K562 (cell line): ENCODE data around the gene NDUFS5. TPM values are rescaled to one million over a fixed set of nuclear protein-coding genes. Genes with fewer than 3 reads are reported as not detected.

ENCODE experiments used
- ATAC-seq: fragments of 200-7000 bp; cut with Tn5 transposase; 3 replicates; pipeline ENCODE4 v1.9.1; 2020; ENCODE audit warnings: moderate library complexity
- BruUV-seq: library from RNA; stranded (reverse); fragments of 400-500 nt; replicated peaks from 2 replicates; lab custom pipeline; 2021; lab: Mats Ljungman, UMichigan
- CTCF ChIA-PET: fragments of 300-600 bp; formaldehyde crosslinking; extraction: SDS; loops from one replicate; lab custom pipeline; 2021; ENCODE audit warnings: low intra/inter-chr PET ratio; lab: Yijun Ruan, JAX
- POLR2A ChIA-PET: fragments of 300-600, 350-650 bp; sonication (Branson Sonifier 250); formaldehyde crosslinking; extraction: SDS; loops from one replicate; lab custom pipeline; 2021; ENCODE audit warnings: antibody characterized with exemption, inconsistent platforms; lab: Yijun Ruan, JAX
- DNase-seq, 4 experiments: peaks; one replicate each; pipeline versions ENCODE4 v3.0.0 to v3.0.0-alpha.2; 2011 to 2018; ENCODE audit warnings: low spot score in 3 of 4, mixed read lengths in 3 of 4; ENCODE audit errors: extremely low read depth in 1 of 4
- FAIRE-seq: peaks from 2 replicates; lab custom pipeline; 2011; peaks lifted over from hg19 to GRCh38; lab: Jason Lieb, UNC
- H2AFZ ChIP-seq: 2 replicates; pipeline ENCODE4 v1.6.0; 2011; ENCODE audit warnings: low read depth, low read length, control low read depth, inconsistent platforms
- H3K27ac ChIP-seq: fragments of 200-600 bp; 3 replicates; pipeline ENCODE4 v1.8.0; 2011; ENCODE audit warnings: low read depth, mild to moderate bottlenecking, control low read depth, inconsistent platforms, low read length, moderate library complexity, mixed read lengths; ENCODE audit errors: extremely low read depth
- H3K27me3 ChIP-seq, 2 experiments: fragments of 300-600 bp in 1 of 2; 2 replicates in 1 of 2; 3 replicates in 1 of 2; pipeline versions ENCODE4 v1.6.0 to v1.8.0; 2011; ENCODE audit warnings: inconsistent platforms in 2 of 2, low read length in 2 of 2, mild to moderate bottlenecking in 1 of 2, mixed read lengths in 1 of 2, moderate library complexity in 1 of 2; ENCODE audit not compliant: control insufficient read depth in 2 of 2, insufficient read depth in 2 of 2
- H3K36me3 ChIP-seq: fragments of 300-600 bp; 3 replicates; pipeline ENCODE4 v1.8.0; 2011; ENCODE audit warnings: mild to moderate bottlenecking, low read length, inconsistent platforms; ENCODE audit not compliant: control insufficient read depth, insufficient read depth
- H3K4me1 ChIP-seq, 2 experiments: fragments of 200-600 bp in 1 of 2; replicated peaks in 1 of 2; 2 replicates in 1 of 2; 3 replicates in 1 of 2; pipeline versions ENCODE4 v1.5.1 to v1.8.0; 2011; ENCODE audit warnings: inconsistent platforms in 2 of 2, low read length in 2 of 2, mild to moderate bottlenecking in 1 of 2, mixed read lengths in 1 of 2, moderate library complexity in 1 of 2; ENCODE audit not compliant: control insufficient read depth in 2 of 2, insufficient read depth in 2 of 2
- H3K4me2 ChIP-seq: 2 replicates; pipeline ENCODE4 v1.6.1; 2011; ENCODE audit warnings: low read length, control low read depth, inconsistent platforms, mixed read lengths; ENCODE audit not compliant: insufficient read depth
- H3K4me3 ChIP-seq: fragments of 200-600 bp; sonication (generic), shearing (Covaris generic); 2 replicates; pipeline ENCODE4 v1.5.1; 2016; ENCODE audit warnings: control low read depth, inconsistent platforms
- H3K79me2 ChIP-seq: fragments of 200-600 bp; 3 replicates; pipeline ENCODE4 v1.8.0; 2011; ENCODE audit warnings: low read length, inconsistent platforms; ENCODE audit not compliant: control insufficient read depth, insufficient read depth
- H3K9ac ChIP-seq, 2 experiments: 2 replicates each; pipeline versions ENCODE4 v1.6.0 to v1.6.1; 2011; ENCODE audit warnings: low read depth in 2 of 2, low read length in 2 of 2, control low read depth in 1 of 2, inconsistent platforms in 1 of 2, mild to moderate bottlenecking in 1 of 2, mixed read lengths in 1 of 2; ENCODE audit not compliant: insufficient read depth in 1 of 2
- H3K9me1 ChIP-seq: one replicate; pipeline ENCODE4 v1.6.0; 2011; ENCODE audit warnings: inconsistent platforms, mild to moderate bottlenecking, low read length, moderate library complexity; ENCODE audit not compliant: control insufficient read depth, insufficient read depth
- H3K9me3 ChIP-seq: replicated peaks from 2 replicates; pipeline ENCODE4 v1.5.1; 2011; ENCODE audit warnings: low read depth, low read length, inconsistent platforms; ENCODE audit not compliant: control insufficient read depth, insufficient read depth
- H4K20me1 ChIP-seq: replicated peaks from 2 replicates; pipeline ENCODE4 v1.6.1; 2011; ENCODE audit warnings: low read length, inconsistent platforms, mixed read lengths; ENCODE audit not compliant: control insufficient read depth, insufficient read depth
- ELF1 ChIP-seq: fragments of 200-800 bp; sonication (Bioruptor generic); IDR thresholded peaks from 2 replicates; pipeline ENCODE4 v1.6.1; 2016; ENCODE audit warnings: missing genetic modification characterization, missing compliant biosample characterization
- GATAD2B ChIP-seq: fragments of 450-650 bp; IDR thresholded peaks from 2 replicates; pipeline ENCODE4 v1.6.1; 2017; ENCODE audit warnings: mild to moderate bottlenecking, borderline replicate concordance
- GTF2B ChIP-seq: IDR thresholded peaks from 2 replicates; pipeline ENCODE4 v1.6.1; 2011; ENCODE audit not compliant: insufficient read length; ENCODE audit errors: extremely low read depth
- HNRNPK ChIP-seq: fragments of 200-400 bp; formaldehyde crosslinking; IDR thresholded peaks from one replicate; pipeline ENCODE4 v1.6.1; 2018; ENCODE audit warnings: mild to moderate bottlenecking, low read depth, low read length; ENCODE audit not compliant: poor library complexity, severe bottlenecking
- ID3 ChIP-seq, 2 experiments: fragments of 250-450 bp in 1 of 2; fragments of 450-650 bp in 1 of 2; sonication (Bioruptor Pico) in 1 of 2; IDR thresholded peaks; 2 replicates each; pipeline versions ENCODE4 v1.6.1 to v1.8.0; 2016 to 2021; ENCODE audit warnings: mild to moderate bottlenecking in 2 of 2, moderate library complexity in 2 of 2, missing compliant biosample characterization in 1 of 2, missing genetic modification characterization in 1 of 2
- JUN ChIP-seq, 2 experiments: sonication (generic) in 1 of 2; formaldehyde crosslinking in 1 of 2; IDR thresholded peaks; 2 replicates each; pipeline versions ENCODE4 v1.6.1 to v1.8.0; 2012 to 2022; ENCODE audit warnings: borderline replicate concordance in 2 of 2, mild to moderate bottlenecking in 2 of 2, improper control_type of control experiment in 1 of 2, low read depth in 1 of 2, low read length in 1 of 2, missing genetic modification reagents in 1 of 2
- JUNB ChIP-seq: fragments of 450-650 bp; formaldehyde crosslinking; conservative IDR thresholded peaks from 2 replicates; pipeline ENCODE4 v1.4.0; 2020; ENCODE audit warnings: mild to moderate bottlenecking
- KLF10 ChIP-seq: fragments of 250-450 bp; sonication (Bioruptor Pico); IDR thresholded peaks from 2 replicates; pipeline ENCODE4 v1.6.1; 2021; ENCODE audit warnings: matching md5 sums
- MEF2A ChIP-seq: IDR thresholded peaks from 2 replicates; pipeline ENCODE4 v1.6.1; 2011; ENCODE audit warnings: low read depth, mild to moderate bottlenecking, low read length, moderate library complexity; ENCODE audit not compliant: control insufficient read depth
- NFIX ChIP-seq: fragments of 250-450 bp; sonication (Bioruptor Pico); IDR thresholded peaks from 2 replicates; pipeline ENCODE4 v1.4.0; 2020; ENCODE audit warnings: low read depth, mild to moderate bottlenecking, moderate library complexity
- TAF1 ChIP-seq: IDR thresholded peaks from 2 replicates; pipeline ENCODE4 v1.6.1; 2011; ENCODE audit warnings: mild to moderate bottlenecking, low read length, moderate library complexity; ENCODE audit not compliant: insufficient read depth, control insufficient read depth, severe bottlenecking; ENCODE audit errors: extremely low read depth
- UBTF ChIP-seq, 2 experiments: IDR thresholded peaks; 2 replicates each; pipeline ENCODE4 v1.6.1; 2012; ENCODE audit warnings: improper control_type of control experiment in 2 of 2, low read depth in 2 of 2, low read length in 2 of 2, borderline replicate concordance in 1 of 2
- ZBTB9 ChIP-seq: fragments of 450-650 bp; formaldehyde crosslinking; IDR thresholded peaks from 2 replicates; pipeline ENCODE4 v1.4.0; 2020; ENCODE audit warnings: mild to moderate bottlenecking, moderate library complexity
- ZFX ChIP-seq: sonication (generic); formaldehyde crosslinking; IDR thresholded peaks from 2 replicates; pipeline ENCODE4 v1.8.0; 2022; ENCODE audit warnings: mild to moderate bottlenecking, missing genetic modification reagents, moderate library complexity
- WGBS: fragments of 100-300 bp; shearing (Covaris generic); methylation state at CpG from one replicate; pipeline ENCODE4 v1.1.6; 2016; ENCODE audit warnings: low coverage, mixed read lengths; ENCODE audit not compliant: insufficient coverage; ENCODE audit errors: missing lambda C conversion rate; 5-methylcytosine and 5-hydroxymethylcytosine counted together
- in situ Hi-C: fragments of 300-500 bp; cut with MboI; formaldehyde crosslinking; loops from 4 replicates; pipeline ENCODE4 v1.15.0; 2018; ENCODE audit warnings: inconsistent platforms, mixed read lengths
- intact Hi-C: fragments of 100-400 bp; cut with micrococcal nuclease; formaldehyde crosslinking; loops from 2 replicates; pipeline ENCODE4 v1.14.2; 2022
- polyA plus RNA-seq, 8 experiments: library from polyadenylated mRNA; depleted of rRNA in 4 of 8; stranded (reverse) in 5 of 8; unstranded in 3 of 8; fragments of >200 nt; fragmentation: Nextera tagmentation in 2 of 8; fragmentation: Illumina TruSeq in 1 of 8; extraction: Ambion mirVana in 2 of 8; extraction: Trizol in 1 of 8; gene quantifications; 2 replicates each; pipeline versions ENCODE4 v1.2.1 to v1.2.3, GENCODE V29; 2011 to 2014; ENCODE audit warnings: inconsistent platforms in 1 of 8, missing spikeins in 1 of 8
- total RNA-seq, 7 experiments: library from RNA; depleted of rRNA in 6 of 7; stranded (reverse); fragments of >200 nt in 6 of 7; fragmentation: Illumina TruSeq in 2 of 7; extraction: Trizol in 2 of 7; gene quantifications; 2 replicates each; pipeline versions ENCODE4 v1.2.1 to v1.2.3, GENCODE V29; 2011 to 2021; ENCODE audit warnings: low replicate concordance in 1 of 7

The NDUFS5 gene
- total and polyA plus RNA-seq, 9 of the 15 experiments (the other 6 are each of a cell fraction or from before 2014, with no cell fraction given): 499 to 2,737 (median 1,281) TPM

- POLR2A ChIA-PET: no interaction called here
- CTCF ChIA-PET: interaction anchor here (0.7 kb wide), 1 partner anchor 40 kb away, joined by 3 read pairs; no protein-coding TSS in a partner anchor
- 0% methylated on average over 1 of the region's 1 CpG for WGBS
Observed at GRCh38 chr1:39021426-39021825, 4.7 kb upstream of the NDUFS5 start.

More at GRCh38 chr1:39021426-39021825, 4.7 kb upstream of the NDUFS5 start:
- ATAC-seq (no peak), FAIRE-seq (no peak), DNase-seq (no peak)
- no TSS peak for BruUV-seq
- Histone ChIP-seq H2AFZ (no peak overlapping the region), H3K9me3 (no peaks in the 10 kb centered on the region), H3K4me3 (no peak overlapping the region), H3K27ac (no peak overlapping the region), H3K9ac (no peak overlapping the region), H3K4me2 (no peak overlapping the region), H3K36me3 (no peaks in the 10 kb centered on the region), H3K4me1 (peaks cover 5 to 9% of the 10 kb centered on the region in 2 experiments; a peak in 4 of 5 replicates), H3K27me3 (no peaks in the 10 kb centered on the region), H3K79me2 (peaks cover 9% of the 10 kb centered on the region), H4K20me1 (no peaks in the 10 kb centered on the region), H3K9me1 (no peaks in the 10 kb centered on the region)
- in situ Hi-C loops: no loop called here
- intact Hi-C loops: no loop called here
- TF ChIP-seq JUNB (CRISPR knock-in tag): no peak
- TF ChIP-seq GATAD2B: no peak
- TF ChIP-seq GTF2B: no peak
- TF ChIP-seq ELF1 (tag): no peak
- TF ChIP-seq NFIX (CRISPR knock-in tag): no peak
- TF ChIP-seq ZFX: no peak
- TF ChIP-seq ZBTB9 (CRISPR knock-in tag): no peak
- TF ChIP-seq KLF10 (CRISPR knock-in tag): no peak
- TF ChIP-seq ID3 (CRISPR knock-in tag; IDR thresholded peaks at IDR 0.05): no peak
- no peak for TF ChIP-seq ID3 (tag; IDR thresholded peaks at IDR 0.05)
- no peak for TF ChIP-seq TAF1
- TF ChIP-seq JUN (IDR thresholded peaks at IDR 0.05; ENCODE audit: borderline replicate concordance, low read depth, low read length): no peak
- no peak for TF ChIP-seq JUN (CRISPR knock-in tag; IDR thresholded peaks at IDR 0.05; ENCODE audit: borderline replicate concordance)
- no peak for TF ChIP-seq MEF2A
- TF ChIP-seq UBTF (IDR thresholded peaks at IDR 0.05; ENCODE audit: borderline replicate concordance in 1 of 2, low read depth in 2 of 2, low read length in 2 of 2): no peak
- no peak for TF ChIP-seq HNRNPK
